Psoas muscle (tissue), 8 donors: ENCODE measurements around the gene LALBA. TPM values are rescaled to one million over a fixed set of nuclear protein-coding genes. Genes with fewer than 3 reads are reported as not detected.

Experiments
- ATAC-seq, 4 donors: fragments of 200-7000 bp; cut with Tn5 transposase; one replicate each; pipeline ENCODE4 v1.9.1; 2020; ENCODE audit warnings: moderate library complexity in 3 of 4, mild to moderate bottlenecking in 2 of 4
- DNase-seq, 2 donors: peaks; one replicate each; pipeline ENCODE4 v3.0.0-alpha.2; 2020
- H3K27ac ChIP-seq: fragments of 200-600 bp; one replicate; pipeline ENCODE4 v1.8.0; 2022
- H3K27me3 ChIP-seq, 3 donors: fragments of 200-600 bp in 1 of 3; one replicate each; pipeline versions ENCODE4 v1.6.1 to v1.8.0; 2013 to 2022; ENCODE audit warnings: low read length in 2 of 3, mild to moderate bottlenecking in 2 of 3, moderate library complexity in 1 of 3; ENCODE audit not compliant: insufficient read depth in 3 of 3
- H3K36me3 ChIP-seq, 2 donors: fragments of 200-600 bp in 1 of 2; one replicate each; pipeline versions ENCODE4 v1.6.1 to v1.8.0; 2013 to 2022; ENCODE audit warnings: low read depth in 1 of 2, mild to moderate bottlenecking in 1 of 2, moderate library complexity in 1 of 2; ENCODE audit not compliant: insufficient read depth in 1 of 2
- H3K4me1 ChIP-seq: fragments of 200-600 bp; one replicate; pipeline ENCODE4 v1.8.0; 2022
- H3K4me3 ChIP-seq: fragments of 200-600 bp; one replicate; pipeline ENCODE4 v1.8.0; 2022; ENCODE audit warnings: mild to moderate bottlenecking
- H3K9me3 ChIP-seq: fragments of 200-600 bp; one replicate; pipeline ENCODE4 v1.8.0; 2022
- WGBS, 3 donors: extraction: QIAGEN DNeasy Blood & Tissue Kit; methylation state at CpG; one replicate each; pipeline versions ENCODE4 v1.1.6 to v1.1.7; 2013; 5-methylcytosine and 5-hydroxymethylcytosine counted together
- intact Hi-C, 2 donors: fragments of 100-400 bp; cut with DNase I; formaldehyde crosslinking; loops; one replicate each; pipeline versions ENCODE4 v1.11.0 to v1.14.2; 2022
- long read RNA-seq, 2 donors: library from polyadenylated mRNA; unstranded; transcript quantifications; one replicate each; pipeline ENCODE4 v2.0.0, GENCODE V29; 2021
- polyA plus RNA-seq, 3 donors: library from polyadenylated mRNA; stranded (reverse); fragments of 200-250 nt; gene quantifications; one replicate each; pipeline ENCODE4 v1.2.3, GENCODE V29; 2013
- total RNA-seq, 4 donors: library from RNA; stranded (reverse); fragmentation: NEBNext Ultra II Directional in 2 of 4; extraction: Animal tissue kit (Norgen Biotek cat#: 25700) in 2 of 4; gene quantifications; one replicate each; pipeline versions ENCODE4 v1.2.1 to v1.2.4, GENCODE V29; 2021 to 2023
- TF ChIP-seq, protein P1 (sequence below): fragments of 200-600 bp; IDR thresholded peaks from one replicate; pipeline ENCODE4 v1.8.0; 2022; ENCODE audit warnings: antibody characterized with exemption
- donor health status: healthy with polysubstance abuse.
- donor health status: DM: no; HTN: no; CAD: no; lungs with moderate emphysema.
- donor health status: Bipolar disorder and iron deficiency.
- donor health status: healthy.
- donor health status: DM: yes; HTN: yes; CAD: no.
- donor health status: DM: no; HTN: no; CAD: no.
- donor health status: DM: no; HTN: no; CAD: no.
- donor health status: DM: yes; HTN: yes; CAD: no.

LALBA gene
- total RNA-seq = not detected
- not detected for polyA plus RNA-seq
- long read RNA-seq, donor 1 = 0 reads
- long read RNA-seq, donor 2 = 0 reads

DNA sequence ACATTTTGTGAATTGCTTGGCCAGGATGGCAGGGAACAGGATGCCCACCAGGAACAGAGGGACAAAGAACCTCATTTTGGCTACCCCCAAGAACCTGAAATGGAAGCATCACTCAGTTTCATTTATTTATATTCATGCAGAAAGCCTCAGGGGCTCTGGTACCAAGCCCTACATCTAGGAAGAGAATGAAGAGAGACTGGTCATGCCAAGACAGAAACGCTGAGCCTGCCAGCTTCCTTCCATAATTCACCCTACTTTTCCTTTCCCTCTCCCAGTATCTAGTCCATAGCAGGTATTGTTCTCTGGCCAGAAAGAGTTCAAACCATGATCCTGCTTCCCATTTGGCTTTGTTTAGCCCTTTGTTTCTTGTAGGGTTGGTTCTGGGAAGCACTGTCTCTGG is at the start of gene LALBA:
Gene LALBA (minus strand): TSS at position 101 of the 400 bp plus-strand sequence. CDS start 26 bp downstream, at position 75.
- no peak for ATAC-seq

DNA sequence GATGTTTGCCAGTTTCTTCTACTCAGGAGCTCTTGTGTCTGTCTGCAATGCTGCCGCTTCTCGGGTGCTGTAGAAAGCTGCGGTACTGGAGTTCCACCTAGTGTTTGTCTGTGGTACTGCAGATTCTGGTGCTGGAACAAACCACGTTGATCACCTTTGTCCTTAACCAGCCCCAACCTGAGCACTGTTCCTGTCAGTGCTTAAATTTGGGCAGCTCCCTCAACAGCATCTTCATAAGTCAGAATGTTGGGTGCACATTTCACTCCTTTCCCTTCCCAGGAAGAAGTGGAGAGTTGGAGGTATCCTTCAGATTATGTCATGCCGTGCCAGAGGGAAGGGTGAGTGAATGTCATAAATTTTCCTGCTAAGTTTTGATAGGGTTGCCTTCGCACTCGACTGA is 48.7 kb upstream of the LALBA start:
- Histone ChIP-seq H3K4me1 (no peaks in the 10 kb centered on the region), H3K4me3 (no peak overlapping the region), H3K27ac (no peak overlapping the region), H3K9me3 (no peaks in the 10 kb centered on the region), H3K27me3 (peaks cover 0 to 12% (median 0%) of the 10 kb centered on the region in 3 donors), H3K36me3 (no peaks in the 10 kb centered on the region)
- TF ChIP-seq, protein P1, sequence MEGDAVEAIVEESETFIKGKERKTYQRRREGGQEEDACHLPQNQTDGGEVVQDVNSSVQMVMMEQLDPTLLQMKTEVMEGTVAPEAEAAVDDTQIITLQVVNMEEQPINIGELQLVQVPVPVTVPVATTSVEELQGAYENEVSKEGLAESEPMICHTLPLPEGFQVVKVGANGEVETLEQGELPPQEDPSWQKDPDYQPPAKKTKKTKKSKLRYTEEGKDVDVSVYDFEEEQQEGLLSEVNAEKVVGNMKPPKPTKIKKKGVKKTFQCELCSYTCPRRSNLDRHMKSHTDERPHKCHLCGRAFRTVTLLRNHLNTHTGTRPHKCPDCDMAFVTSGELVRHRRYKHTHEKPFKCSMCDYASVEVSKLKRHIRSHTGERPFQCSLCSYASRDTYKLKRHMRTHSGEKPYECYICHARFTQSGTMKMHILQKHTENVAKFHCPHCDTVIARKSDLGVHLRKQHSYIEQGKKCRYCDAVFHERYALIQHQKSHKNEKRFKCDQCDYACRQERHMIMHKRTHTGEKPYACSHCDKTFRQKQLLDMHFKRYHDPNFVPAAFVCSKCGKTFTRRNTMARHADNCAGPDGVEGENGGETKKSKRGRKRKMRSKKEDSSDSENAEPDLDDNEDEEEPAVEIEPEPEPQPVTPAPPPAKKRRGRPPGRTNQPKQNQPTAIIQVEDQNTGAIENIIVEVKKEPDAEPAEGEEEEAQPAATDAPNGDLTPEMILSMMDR = peak; percentile 98
- WGBS, 3 donors = 9 to 15% (median 14%) methylated on average over 7 of the region's 7 CpGs
- DNase-seq (peak; percentile 33 to 63), ATAC-seq (peak; percentile 76 to 90 (median 81))
- intact Hi-C loops = loop anchor here in 1 of 2 donors (2.0 to 10.0 kb wide), 2 partner anchors 78 to 264 kb away; partner anchors contain the start of gene ZNF641

More for the DNA sequence above, at the start of gene LALBA:
- H3K27me3 ChIP-seq = no peaks in the 10 kb centered on the region
- intact Hi-C loops = no loop called here
- H3K27ac ChIP-seq = no peak within 1 kb of the TSS
- H3K4me1 ChIP-seq = no peaks in the 10 kb centered on the region
- H3K36me3 ChIP-seq = no peaks in the 10 kb centered on the region
- no peak within 1 kb of the TSS for H3K4me3 ChIP-seq
- TF ChIP-seq, protein P1 = no peak
- 44 to 55% (median 47%) methylated on average over 1 of the region's 1 CpG for WGBS, 3 donors
- no peaks in the 10 kb centered on the region for H3K9me3 ChIP-seq
- DNase-seq = no peak

GRCh38 chr12:48615681-48616080 is 45.8 kb upstream of the LALBA start:
- TF ChIP-seq, protein P1 = no peak
- H3K9me3 ChIP-seq = peaks cover 2% of the 10 kb centered on the region
- H3K4me1 ChIP-seq = no peaks in the 10 kb centered on the region
- peaks cover 0 to 12% (median 0%) of the 10 kb centered on the region in 3 donors for H3K27me3 ChIP-seq
- H3K27ac ChIP-seq = no peak overlapping the region
- intact Hi-C loops = loop anchor here in 1 of 2 donors (10.0 kb wide), 1 partner anchor 261 kb away; the partner anchor contains the start of gene ZNF641
- 76 to 88% (median 79%) methylated on average over 4 of the region's 4 CpGs for WGBS, 3 donors
- no peak overlapping the region for H3K4me3 ChIP-seq
- H3K36me3 ChIP-seq = no peaks in the 10 kb centered on the region
- DNase-seq = no peak
- no peak for ATAC-seq

GRCh38 chr12:48613321-48613720 is 43.5 kb upstream of the LALBA start:
- intact Hi-C loops = loop anchor here in 1 of 2 donors (10.0 kb wide), 1 partner anchor 259 kb away; the partner anchor contains the start of gene ZNF641
- 78 to 85% (median 82%) methylated on average over 1 of the region's 1 CpG for WGBS, 3 donors
- no peak overlapping the region for H3K27ac ChIP-seq
- DNase-seq (no peak), ATAC-seq (no peak)
- peaks cover 0 to 12% (median 0%) of the 10 kb centered on the region in 3 donors for H3K27me3 ChIP-seq
- H3K4me1 ChIP-seq = no peaks in the 10 kb centered on the region
- no peaks in the 10 kb centered on the region for H3K36me3 ChIP-seq
- H3K9me3 ChIP-seq = peaks cover 12% of the 10 kb centered on the region
- H3K4me3 ChIP-seq = no peak overlapping the region
- TF ChIP-seq, protein P1 = no peak
